ENCODE measurements around the gene PPM1H. TPM values are rescaled to one million over a fixed set of nuclear protein-coding genes. Genes with fewer than 3 reads are reported as not detected.
"Not testable (repeated sequence)": the region's sequence is repeated elsewhere in the genome, so short reads cannot be mapped to it uniquely, and the experiment has no call there.

Gene PPM1H
- total RNA-seq, 2 donors from 2014 or later: 27.0 to 46.9 TPM

GRCh38 chr12:62879691-62880090 lies 55.3 kb downstream of the PPM1H start:
- Histone ChIP-seq H3K36me3 (no peaks in the 10 kb centered on the region), H3K27me3 (replicated peaks; ENCODE audit: insufficient read depth) (no peaks in the 10 kb centered on the region), H3K9me3 (no peaks in the 10 kb centered on the region), H3K4me3 (no peak overlapping the region), H3K27ac (no peak overlapping the region), H3K4me1 (replicated peaks) (no peaks in the 10 kb centered on the region)
- no peak for TF ChIP-seq POLR2AphosphoS5 (IDR thresholded peaks at IDR 0.05)
- no peak for TF ChIP-seq POLR2A (IDR thresholded peaks at IDR 0.05)
- TF ChIP-seq, protein P1, sequence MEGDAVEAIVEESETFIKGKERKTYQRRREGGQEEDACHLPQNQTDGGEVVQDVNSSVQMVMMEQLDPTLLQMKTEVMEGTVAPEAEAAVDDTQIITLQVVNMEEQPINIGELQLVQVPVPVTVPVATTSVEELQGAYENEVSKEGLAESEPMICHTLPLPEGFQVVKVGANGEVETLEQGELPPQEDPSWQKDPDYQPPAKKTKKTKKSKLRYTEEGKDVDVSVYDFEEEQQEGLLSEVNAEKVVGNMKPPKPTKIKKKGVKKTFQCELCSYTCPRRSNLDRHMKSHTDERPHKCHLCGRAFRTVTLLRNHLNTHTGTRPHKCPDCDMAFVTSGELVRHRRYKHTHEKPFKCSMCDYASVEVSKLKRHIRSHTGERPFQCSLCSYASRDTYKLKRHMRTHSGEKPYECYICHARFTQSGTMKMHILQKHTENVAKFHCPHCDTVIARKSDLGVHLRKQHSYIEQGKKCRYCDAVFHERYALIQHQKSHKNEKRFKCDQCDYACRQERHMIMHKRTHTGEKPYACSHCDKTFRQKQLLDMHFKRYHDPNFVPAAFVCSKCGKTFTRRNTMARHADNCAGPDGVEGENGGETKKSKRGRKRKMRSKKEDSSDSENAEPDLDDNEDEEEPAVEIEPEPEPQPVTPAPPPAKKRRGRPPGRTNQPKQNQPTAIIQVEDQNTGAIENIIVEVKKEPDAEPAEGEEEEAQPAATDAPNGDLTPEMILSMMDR (IDR thresholded peaks at IDR 0.05): no peak
- intact Hi-C loops (cut with DNase I): no loop called here
- 86% methylated on average over 1 of the region's 1 CpG for WGBS
- DNase-seq (ENCODE audit: low spot score): no peak

- WGBS: 94% methylated on average over 3 of the region's 3 CpGs
- intact Hi-C loops (cut with DNase I); H3K27me3 ChIP-seq (replicated peaks; ENCODE audit: insufficient read depth); H3K4me3 ChIP-seq; DNase-seq (ENCODE audit: low spot score); H3K9me3 ChIP-seq; H3K27ac ChIP-seq; H3K4me1 ChIP-seq (replicated peaks); H3K36me3 ChIP-seq: not testable (repeated sequence)
Observed at GRCh38 chr12:62879228-62879627, 55.7 kb downstream of the PPM1H start.

GRCh38 chr12:62878211-62878610 lies 56.7 kb downstream of the PPM1H start:
- WGBS: 74% methylated on average over 2 of the region's 2 CpGs
- H3K27me3 ChIP-seq (replicated peaks; ENCODE audit: insufficient read depth): no peaks in the 10 kb centered on the region
- TF ChIP-seq POLR2AphosphoS5 (IDR thresholded peaks at IDR 0.05) (no peak), POLR2A (IDR thresholded peaks at IDR 0.05) (no peak)
- TF ChIP-seq, protein P1 (IDR thresholded peaks at IDR 0.05): no peak
- no peak for DNase-seq (ENCODE audit: low spot score)
- no peak overlapping the region for H3K27ac ChIP-seq
- no peaks in the 10 kb centered on the region for H3K9me3 ChIP-seq
- H3K4me3 ChIP-seq: no peak overlapping the region
- no peaks in the 10 kb centered on the region for H3K4me1 ChIP-seq (replicated peaks)
- intact Hi-C loops (cut with DNase I): no loop called here
- H3K36me3 ChIP-seq: no peaks in the 10 kb centered on the region

GRCh38 chr12:62876938-62877548 lies 57.9 kb downstream of the PPM1H start:
- Histone ChIP-seq H3K36me3 (no peaks in the 10 kb centered on the region), H3K9me3 (no peaks in the 10 kb centered on the region), H3K27me3 (replicated peaks; ENCODE audit: insufficient read depth) (no peaks in the 10 kb centered on the region), H3K4me3 (no peak overlapping the region), H3K27ac (no peak overlapping the region), H3K4me1 (replicated peaks) (no peaks in the 10 kb centered on the region)
- TF ChIP-seq POLR2A (IDR thresholded peaks at IDR 0.05) (no peak), POLR2AphosphoS5 (IDR thresholded peaks at IDR 0.05) (no peak)
- TF ChIP-seq, protein P1 (IDR thresholded peaks at IDR 0.05): no peak
- WGBS: 90% methylated on average over 13 of the region's 13 CpGs
- DNase-seq (ENCODE audit: low spot score): no peak
- intact Hi-C loops (cut with DNase I): no loop called here

DNA sequence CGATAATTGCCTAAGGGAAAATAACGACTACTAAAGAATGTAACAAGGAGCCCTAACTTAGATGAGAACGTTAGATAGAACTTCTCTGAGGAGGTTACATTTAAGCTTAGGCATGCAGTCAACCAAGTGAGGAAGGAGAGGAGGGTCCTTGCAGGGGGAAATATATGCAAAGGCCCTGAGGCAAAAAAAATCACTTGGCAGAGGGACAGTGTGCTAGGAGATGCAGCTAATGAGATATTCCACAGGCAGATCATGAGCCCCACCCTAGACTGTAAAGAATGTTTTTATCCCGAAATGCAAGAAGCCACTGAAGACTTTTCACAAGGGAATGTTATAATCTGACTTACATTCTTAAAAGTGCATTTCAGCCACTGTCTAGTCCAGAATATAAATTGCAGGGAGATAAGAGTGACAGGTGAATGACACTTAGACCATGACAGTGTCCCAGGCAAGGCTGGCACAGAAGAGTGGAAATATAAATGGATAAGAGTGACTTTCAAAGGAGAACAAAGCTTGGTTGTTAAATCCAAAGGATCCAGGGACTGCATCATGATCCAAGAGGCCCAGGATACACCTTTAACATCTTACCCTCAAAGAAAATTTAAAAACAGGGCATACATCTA lies 61.0 kb downstream of the PPM1H start:
- H3K4me1 ChIP-seq (replicated peaks): no peaks in the 10 kb centered on the region
- no peaks in the 10 kb centered on the region for H3K9me3 ChIP-seq
- no peak for DNase-seq (ENCODE audit: low spot score)
- H3K4me3 ChIP-seq: no peak overlapping the region
- no peaks in the 10 kb centered on the region for H3K27me3 ChIP-seq (replicated peaks; ENCODE audit: insufficient read depth)
- intact Hi-C loops (cut with DNase I): no loop called here
- 57% methylated on average over 4 of the region's 4 CpGs for WGBS
- H3K36me3 ChIP-seq: no peaks in the 10 kb centered on the region
- no peak for TF ChIP-seq POLR2A (IDR thresholded peaks at IDR 0.05)
- no peak for TF ChIP-seq POLR2AphosphoS5 (IDR thresholded peaks at IDR 0.05)
- TF ChIP-seq, protein P1 (IDR thresholded peaks at IDR 0.05): no peak
- H3K27ac ChIP-seq: no peak overlapping the region

Measured in prostate gland (tissue), 2 donors.